ENCODE results near the gene TRAF3IP1.
A peak's percentile ranks its signal among the peaks of the same experiment; 100 is the strongest.
"Not testable (repeated sequence)": the region's sequence is repeated elsewhere in the genome, so short reads cannot be mapped to it uniquely, and the experiment has no call there.

The TRAF3IP1 gene

GRCh38 chr2:238288650-238289573 is 31.4 kb upstream of the TRAF3IP1 start:
- peak; percentile 98 for DNase-seq

- no peak for DNase-seq
Measured at GRCh38 chr2:238289574-238289973, 30.7 kb upstream of the TRAF3IP1 start.

GRCh38 chr2:238290091-238290509 is 30.2 kb upstream of the TRAF3IP1 start:
- no peak for DNase-seq

- DNase-seq: no peak
Measured at GRCh38 chr2:238290715-238291549, 29.4 kb upstream of the TRAF3IP1 start.

- no peak for DNase-seq
Measured at GRCh38 chr2:238291550-238292281, 28.6 kb upstream of the TRAF3IP1 start.

GRCh38 chr2:238294046-238294392 is 26.3 kb upstream of the TRAF3IP1 start:
- DNase-seq: no peak

- no peak for DNase-seq
Measured at GRCh38 chr2:238294393-238295143, 25.8 kb upstream of the TRAF3IP1 start.

GRCh38 chr2:238295144-238296112 is 24.9 kb upstream of the TRAF3IP1 start:
- no peak for DNase-seq

- no peak for DNase-seq
Measured at GRCh38 chr2:238296638-238297457, 23.5 kb upstream of the TRAF3IP1 start.

GRCh38 chr2:238299803-238300202 is 20.5 kb upstream of the TRAF3IP1 start:
- DNase-seq: no peak

GRCh38 chr2:238302087-238302486 is 18.2 kb upstream of the TRAF3IP1 start:
- DNase-seq: no peak

GRCh38 chr2:238302751-238303150 is 17.6 kb upstream of the TRAF3IP1 start:
- no peak for DNase-seq

- no peak for DNase-seq
Measured at GRCh38 chr2:238304116-238304515, 16.2 kb upstream of the TRAF3IP1 start.

- no peak for DNase-seq
Measured at GRCh38 chr2:238305092-238305862, 15.0 kb upstream of the TRAF3IP1 start.

- no peak for DNase-seq
Measured at GRCh38 chr2:238305965-238306671, 14.2 kb upstream of the TRAF3IP1 start.

- no peak for DNase-seq
Measured at GRCh38 chr2:238306672-238306998, 13.7 kb upstream of the TRAF3IP1 start.

GRCh38 chr2:238308177-238308576 is 12.1 kb upstream of the TRAF3IP1 start:
- no peak for DNase-seq

- DNase-seq: not testable (repeated sequence)
Measured at GRCh38 chr2:238310721-238311120, 9.6 kb upstream of the TRAF3IP1 start.

Measured in inflammatory macrophage treated with lipopolysaccharide for 4 hours (primary cell).